Measurements from ENCODE around the gene TMEM178B.

DNA sequence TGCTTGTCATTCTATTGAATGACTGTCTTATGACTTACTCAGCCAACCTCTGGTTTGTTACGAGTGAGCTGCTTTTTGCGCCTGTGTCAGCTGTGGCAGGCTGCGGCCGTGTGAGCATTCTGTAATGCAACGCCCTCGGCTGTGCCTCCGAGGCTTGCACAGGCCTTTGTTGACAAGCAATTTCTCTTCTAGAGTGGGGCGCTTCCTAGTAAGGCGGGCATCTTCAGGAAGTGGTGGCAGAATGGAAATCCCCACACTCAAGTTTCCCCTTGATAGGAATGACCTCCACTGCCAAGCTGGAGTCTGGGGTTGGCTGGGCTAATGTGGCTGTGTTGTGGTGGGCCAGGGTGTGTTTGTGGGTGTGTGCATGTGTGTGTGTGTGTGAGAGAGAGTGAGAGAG lies 20.2 kb upstream of the TMEM178B start:
- TF ChIP-seq, protein P1, sequence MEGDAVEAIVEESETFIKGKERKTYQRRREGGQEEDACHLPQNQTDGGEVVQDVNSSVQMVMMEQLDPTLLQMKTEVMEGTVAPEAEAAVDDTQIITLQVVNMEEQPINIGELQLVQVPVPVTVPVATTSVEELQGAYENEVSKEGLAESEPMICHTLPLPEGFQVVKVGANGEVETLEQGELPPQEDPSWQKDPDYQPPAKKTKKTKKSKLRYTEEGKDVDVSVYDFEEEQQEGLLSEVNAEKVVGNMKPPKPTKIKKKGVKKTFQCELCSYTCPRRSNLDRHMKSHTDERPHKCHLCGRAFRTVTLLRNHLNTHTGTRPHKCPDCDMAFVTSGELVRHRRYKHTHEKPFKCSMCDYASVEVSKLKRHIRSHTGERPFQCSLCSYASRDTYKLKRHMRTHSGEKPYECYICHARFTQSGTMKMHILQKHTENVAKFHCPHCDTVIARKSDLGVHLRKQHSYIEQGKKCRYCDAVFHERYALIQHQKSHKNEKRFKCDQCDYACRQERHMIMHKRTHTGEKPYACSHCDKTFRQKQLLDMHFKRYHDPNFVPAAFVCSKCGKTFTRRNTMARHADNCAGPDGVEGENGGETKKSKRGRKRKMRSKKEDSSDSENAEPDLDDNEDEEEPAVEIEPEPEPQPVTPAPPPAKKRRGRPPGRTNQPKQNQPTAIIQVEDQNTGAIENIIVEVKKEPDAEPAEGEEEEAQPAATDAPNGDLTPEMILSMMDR (IDR thresholded peaks at IDR 0.05): no peak
- TF ChIP-seq POLR2A (IDR thresholded peaks at IDR 0.05): no peak

Measured in lower leg skin (tissue), 3 donors.